Measurements from ENCODE around the gene LGR4. TPM values are rescaled to one million over a fixed set of nuclear protein-coding genes. Genes with fewer than 3 reads are reported as not detected.

Gene LGR4
- total RNA-seq, 1 experiment from 2014 or later = 33.4 TPM

DNA sequence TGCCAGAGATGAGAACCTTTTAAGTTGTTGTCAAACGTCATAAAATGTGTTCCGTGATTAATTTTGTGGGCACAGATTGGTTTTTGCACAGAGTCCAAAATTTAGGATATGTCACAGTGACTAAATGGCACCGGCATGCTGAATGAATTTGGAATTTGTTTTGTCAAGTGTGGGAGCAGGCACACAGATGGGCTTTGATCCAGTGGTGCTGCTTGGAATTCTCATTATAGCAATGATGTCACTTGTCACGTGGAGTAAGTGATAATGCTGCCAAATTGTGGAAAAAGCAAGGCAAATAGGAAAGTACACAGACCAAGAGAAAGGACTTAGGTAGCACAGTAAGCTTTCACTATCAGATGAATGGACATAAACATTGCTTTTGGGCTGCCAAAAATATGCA, 42.0 kb upstream of the LGR4 start:
- Histone ChIP-seq H3K4me3 (no peak overlapping the region), H3K36me3 (ENCODE audit: low read depth) (no peaks in the 10 kb centered on the region), H3K9me3 (ENCODE audit: insufficient read depth, low read depth) (no peaks in the 10 kb centered on the region), H3K4me2 (no peak overlapping the region), H3F3A (ENCODE audit: insufficient read depth, low read depth) (no peaks in the 10 kb centered on the region), H3K27ac (no peak overlapping the region), H4K20me1 (ENCODE audit: insufficient read depth) (no peaks in the 10 kb centered on the region), H3K79me2 (ENCODE audit: low read depth) (no peaks in the 10 kb centered on the region), H3K27me3 (ENCODE audit: insufficient read depth, low read depth) (no peaks in the 10 kb centered on the region), H2AFZ (no peak overlapping the region), H3K9me2 (ENCODE audit: insufficient read depth) (no peaks in the 10 kb centered on the region), H3K4me1 (replicated peaks; ENCODE audit: insufficient read depth) (no peaks in the 10 kb centered on the region)
- DNase-seq = no peak
- no TSS peak for BruUV-seq (replicated peaks)
- ChIA-PET CTCF (no interaction called here), POLR2A (ENCODE audit: unreplicated experiment) (no interaction called here)
- intact Hi-C loops (cut with micrococcal nuclease; ENCODE audit: unreplicated experiment) = no loop called here
- TF ChIP-seq CTCF (conservative IDR thresholded peaks at IDR 0.05) (no peak), EZH2 (IDR thresholded peaks at IDR 0.05; ENCODE audit: low read depth) (no peak)

DNA sequence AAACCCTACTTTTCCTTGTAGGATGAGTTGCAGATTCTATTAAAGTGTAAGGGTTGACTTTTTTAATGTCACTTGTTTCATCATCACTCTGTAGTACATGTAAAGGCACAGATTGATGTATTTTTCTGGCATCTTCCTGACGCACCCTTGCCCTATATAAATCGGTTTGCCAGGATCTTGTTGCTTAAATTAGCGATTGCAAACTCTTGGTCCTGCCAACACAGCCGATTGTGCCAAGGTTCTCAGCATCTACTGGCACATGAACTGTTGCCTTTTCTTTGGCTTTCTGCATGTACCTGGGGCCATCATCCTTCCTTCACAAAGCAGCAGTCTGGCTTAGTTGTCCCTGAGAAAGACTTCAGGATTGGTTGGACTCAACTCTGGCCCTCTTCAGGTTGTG, 41.5 kb upstream of the LGR4 start:
- ChIA-PET POLR2A (ENCODE audit: unreplicated experiment) (no interaction called here), CTCF (no interaction called here)
- TF ChIP-seq EZH2 (IDR thresholded peaks at IDR 0.05; ENCODE audit: low read depth) = no peak
- BruUV-seq (replicated peaks) = no TSS peak
- Histone ChIP-seq H3K79me2 (ENCODE audit: low read depth) (no peaks in the 10 kb centered on the region), H3K4me2 (no peak overlapping the region), H3K9me3 (ENCODE audit: insufficient read depth, low read depth) (no peaks in the 10 kb centered on the region), H3K9me2 (ENCODE audit: insufficient read depth) (no peaks in the 10 kb centered on the region), H3K4me1 (replicated peaks; ENCODE audit: insufficient read depth) (no peaks in the 10 kb centered on the region), H3K36me3 (ENCODE audit: low read depth) (no peaks in the 10 kb centered on the region), H3K27me3 (ENCODE audit: insufficient read depth, low read depth) (no peaks in the 10 kb centered on the region), H3F3A (ENCODE audit: insufficient read depth, low read depth) (no peaks in the 10 kb centered on the region), H3K27ac (no peak overlapping the region), H4K20me1 (ENCODE audit: insufficient read depth) (no peaks in the 10 kb centered on the region), H2AFZ (no peak overlapping the region), H3K4me3 (no peak overlapping the region)
- intact Hi-C loops (cut with micrococcal nuclease; ENCODE audit: unreplicated experiment) = no loop called here
- no peak for DNase-seq

DNA sequence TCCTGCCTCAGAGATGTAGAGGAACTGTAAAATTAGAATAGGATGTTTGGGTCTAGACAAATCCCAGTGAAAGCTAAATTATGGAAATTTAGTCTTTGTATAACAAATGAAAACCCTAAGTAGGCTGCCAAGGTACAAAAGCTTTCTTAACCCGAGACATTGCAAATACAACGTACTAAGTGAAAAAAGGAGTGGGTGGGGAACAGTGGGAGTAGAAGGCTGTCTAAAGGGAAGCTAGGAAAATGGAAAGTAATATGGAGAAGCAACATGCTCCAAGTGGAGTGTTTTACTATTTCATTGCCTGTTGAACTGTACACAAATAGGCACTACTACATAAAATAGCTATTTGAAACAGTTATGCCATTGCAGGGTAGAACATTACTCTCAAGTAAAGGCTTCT, 40.8 kb upstream of the LGR4 start:
- Histone ChIP-seq H3K27me3 (ENCODE audit: insufficient read depth, low read depth) (no peaks in the 10 kb centered on the region), H2AFZ (no peak overlapping the region), H3K4me3 (no peak overlapping the region), H3F3A (ENCODE audit: insufficient read depth, low read depth) (no peaks in the 10 kb centered on the region), H3K79me2 (ENCODE audit: low read depth) (no peaks in the 10 kb centered on the region), H3K9me2 (ENCODE audit: insufficient read depth) (no peaks in the 10 kb centered on the region), H3K36me3 (ENCODE audit: low read depth) (no peaks in the 10 kb centered on the region), H3K4me2 (no peak overlapping the region), H3K27ac (no peak overlapping the region), H3K4me1 (replicated peaks; ENCODE audit: insufficient read depth) (no peaks in the 10 kb centered on the region), H3K9me3 (ENCODE audit: insufficient read depth, low read depth) (no peaks in the 10 kb centered on the region), H4K20me1 (ENCODE audit: insufficient read depth) (no peaks in the 10 kb centered on the region)
- no peak for DNase-seq
- no peak for TF ChIP-seq EZH2 (IDR thresholded peaks at IDR 0.05; ENCODE audit: low read depth)
- no peak for TF ChIP-seq CTCF (conservative IDR thresholded peaks at IDR 0.05)
- intact Hi-C loops (cut with micrococcal nuclease; ENCODE audit: unreplicated experiment) = no loop called here
- no TSS peak for BruUV-seq (replicated peaks)
- ChIA-PET POLR2A (ENCODE audit: unreplicated experiment) (no interaction called here), CTCF (no interaction called here)

- Histone ChIP-seq H3K9me3 (ENCODE audit: insufficient read depth, low read depth) (no peaks in the 10 kb centered on the region), H3K27me3 (ENCODE audit: insufficient read depth, low read depth) (no peaks in the 10 kb centered on the region), H4K20me1 (ENCODE audit: insufficient read depth) (no peaks in the 10 kb centered on the region), H2AFZ (no peak overlapping the region), H3K4me1 (replicated peaks; ENCODE audit: insufficient read depth) (no peaks in the 10 kb centered on the region; the same call in 1 of the 2 replicates), H3K4me3 (no peak overlapping the region), H3K9me2 (ENCODE audit: insufficient read depth) (no peaks in the 10 kb centered on the region), H3K27ac (no peak overlapping the region), H3K79me2 (ENCODE audit: low read depth) (peaks cover 6% of the 10 kb centered on the region; the same call in 1 of the 2 replicates), H3K36me3 (ENCODE audit: low read depth) (no peaks in the 10 kb centered on the region), H3K4me2 (no peak overlapping the region), H3F3A (ENCODE audit: insufficient read depth, low read depth) (no peaks in the 10 kb centered on the region)
- no peak for TF ChIP-seq CTCF (conservative IDR thresholded peaks at IDR 0.05)
- no peak for TF ChIP-seq EZH2 (IDR thresholded peaks at IDR 0.05; ENCODE audit: low read depth)
- no peak for DNase-seq
- ChIA-PET CTCF (no interaction called here), POLR2A (ENCODE audit: unreplicated experiment) (interaction anchor here (0.7 kb wide), 1 partner anchor 1421 kb away, joined by 6 read pairs; no protein-coding TSS in a partner anchor)
- BruUV-seq (replicated peaks) = no TSS peak
- intact Hi-C loops (cut with micrococcal nuclease; ENCODE audit: unreplicated experiment) = no loop called here
These were observed 39.6 kb upstream of the LGR4 start for GRCh38 chr11:27512238-27512637.

Measured in PC-9 (cell line).